Dendritic cell treated with granulocyte-macrophage colony-stimulating factor and Interleukin-4, amounts not matched to agents 40 ng/mL and 50 ng/mL, for 4 days (primary cell): ENCODE results near the gene STK4.
"Not testable (repeated sequence)": the region's sequence is repeated elsewhere in the genome, so short reads cannot be mapped to it uniquely, and the experiment has no call there.

Experiments
- H3K27ac Mint-ChIP-seq: one replicate; pipeline ENCODE4 v1.8.0; 2022; ENCODE audit warnings: mild to moderate bottlenecking, mixed read lengths
- H3K27me3 Mint-ChIP-seq: one replicate; pipeline ENCODE4 v1.8.0; 2022; ENCODE audit warnings: mild to moderate bottlenecking, mixed read lengths
- H3K36me3 Mint-ChIP-seq: one replicate; pipeline ENCODE4 v1.8.0; 2022; ENCODE audit warnings: low read depth, mixed read lengths
- H3K4me1 Mint-ChIP-seq: one replicate; pipeline ENCODE4 v1.8.0; 2022; ENCODE audit warnings: low read depth, mixed read lengths
- H3K4me3 Mint-ChIP-seq: one replicate; pipeline ENCODE4 v1.8.0; 2022; ENCODE audit warnings: mild to moderate bottlenecking, moderate library complexity, mixed read lengths
- H3K9me3 Mint-ChIP-seq: one replicate; pipeline ENCODE4 v1.8.0; 2022; ENCODE audit warnings: mixed read lengths
- intact Hi-C: fragments of 100-400 bp; cut with micrococcal nuclease; formaldehyde crosslinking; loops from one replicate; pipeline ENCODE4 v1.15.0; 2022

The STK4 gene

DNA sequence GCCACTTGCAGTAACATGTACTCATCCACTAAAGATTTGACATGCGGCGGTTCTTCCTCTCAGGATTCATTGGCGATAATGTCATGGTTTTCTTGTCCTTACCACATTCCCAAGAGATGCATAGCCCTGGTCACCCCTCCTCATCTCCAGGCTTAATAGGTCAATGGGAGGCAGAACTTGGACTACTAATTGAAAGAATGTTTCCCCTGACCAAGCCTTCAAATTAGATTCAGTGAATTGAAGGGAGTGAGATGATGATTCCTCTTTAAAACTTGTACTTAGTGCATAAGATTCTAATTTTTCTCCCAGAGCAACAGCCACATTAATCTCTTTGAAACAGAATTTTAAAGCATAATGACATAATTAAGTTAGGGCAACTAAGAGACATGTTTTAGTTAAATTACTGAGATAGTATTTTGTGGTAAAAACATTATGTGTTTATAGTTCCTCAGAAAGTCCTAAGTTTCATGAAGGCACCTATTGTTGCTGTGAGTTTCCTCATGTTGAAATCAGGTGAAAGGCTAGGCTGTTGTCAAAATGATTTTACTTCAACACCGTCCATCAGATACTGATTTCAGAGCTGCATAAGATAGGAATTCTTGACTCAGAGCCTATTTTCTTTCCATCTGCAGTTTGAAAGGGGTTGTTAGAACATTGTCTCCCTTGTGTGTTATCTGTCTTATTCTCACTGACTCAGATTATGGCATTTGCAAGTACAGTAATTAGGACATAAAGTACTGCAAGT is 48.5 kb downstream of the STK4 start:
- intact Hi-C loops, result no loop called here
- Mint-ChIP-seq H3K27ac (no peak overlapping the region), H3K36me3 (peaks cover 70% of the 10 kb centered on the region), H3K4me1 (peaks cover 17% of the 10 kb centered on the region), H3K9me3 (no peaks in the 10 kb centered on the region), H3K4me3 (no peak overlapping the region), H3K27me3 (no peaks in the 10 kb centered on the region)

DNA sequence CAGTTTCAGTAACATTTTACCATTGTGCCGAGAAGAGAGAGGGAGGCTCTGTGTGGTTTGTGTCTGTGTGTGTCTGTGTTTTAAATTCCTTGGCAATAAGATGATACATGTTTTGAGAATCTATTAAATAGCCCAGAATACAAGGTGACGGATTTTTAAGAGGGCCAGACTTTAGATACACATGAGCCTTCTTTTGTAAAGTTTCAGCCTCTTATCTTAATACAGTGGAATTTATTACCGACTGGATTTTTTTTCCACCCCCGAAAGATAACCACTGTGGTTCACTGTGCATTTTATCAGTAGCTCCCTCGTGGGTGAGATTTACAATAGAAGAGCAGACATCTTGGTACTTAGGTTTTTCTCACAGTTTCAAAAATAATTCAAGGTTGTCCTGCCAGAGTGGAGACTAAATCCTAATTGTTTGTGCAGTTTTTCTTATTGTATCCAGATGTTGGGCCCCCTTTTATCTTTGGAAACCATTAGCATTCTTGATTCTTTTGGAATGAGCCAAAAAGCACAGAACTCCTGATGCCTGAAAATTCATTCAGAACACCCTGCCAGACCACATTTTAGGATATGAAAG is 49.9 kb downstream of the STK4 start:
- Mint-ChIP-seq H3K4me3 (no peak overlapping the region), H3K27ac (no peak overlapping the region)

DNA sequence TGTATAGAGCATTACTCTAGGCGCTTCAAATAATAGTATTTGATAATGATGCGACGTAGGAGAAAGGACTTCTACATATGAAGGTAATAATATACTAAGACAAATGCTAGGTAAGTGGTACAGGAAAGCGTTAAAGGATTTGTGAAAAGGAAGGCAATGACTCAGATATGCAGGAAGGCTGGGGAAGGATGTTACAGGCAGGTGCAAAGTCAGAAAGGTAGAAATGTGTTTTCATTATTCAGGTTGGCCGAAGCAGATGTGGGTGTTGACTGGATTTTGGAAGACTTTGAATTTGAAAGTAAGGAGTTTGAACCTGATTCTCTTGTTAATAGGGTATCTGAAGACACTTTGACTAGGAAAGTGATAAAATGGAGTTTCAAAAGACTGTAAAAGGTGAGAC is 51.0 kb downstream of the STK4 start:
- intact Hi-C loops, result no loop called here
- Mint-ChIP-seq H3K27ac (no peak overlapping the region), H3K36me3 (peaks cover 74% of the 10 kb centered on the region), H3K27me3 (no peaks in the 10 kb centered on the region), H3K4me3 (no peak overlapping the region), H3K4me1 (peaks cover 5% of the 10 kb centered on the region), H3K9me3 (no peaks in the 10 kb centered on the region)

More for the DNA sequence above, 49.9 kb downstream of the STK4 start:
- intact Hi-C loops, result no loop called here
- peaks cover 10% of the 10 kb centered on the region for H3K4me1 Mint-ChIP-seq
- peaks cover 72% of the 10 kb centered on the region for H3K36me3 Mint-ChIP-seq
- H3K27me3 Mint-ChIP-seq, result no peaks in the 10 kb centered on the region
- H3K9me3 Mint-ChIP-seq, result no peaks in the 10 kb centered on the region

DNA sequence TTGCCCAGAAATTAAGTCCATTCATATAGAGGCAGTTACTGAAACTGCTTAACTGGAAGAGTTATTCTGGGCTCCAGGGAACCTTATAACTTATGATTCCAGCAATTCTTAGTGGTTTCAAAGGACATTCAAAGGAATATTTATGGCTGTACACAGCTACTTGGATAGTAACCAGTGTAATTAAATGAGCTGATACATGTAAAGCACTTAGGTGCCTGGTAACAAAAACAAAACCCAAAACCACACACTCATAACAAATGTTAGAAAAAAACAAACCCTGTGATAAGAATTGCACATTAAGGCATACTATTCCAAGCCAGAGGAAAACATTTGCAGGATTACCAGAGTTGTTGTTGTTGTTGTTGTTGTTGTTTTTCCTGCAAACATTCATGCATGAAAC is 51.5 kb downstream of the STK4 start:
- no peak overlapping the region for H3K4me3 Mint-ChIP-seq
- H3K9me3 Mint-ChIP-seq, result no peaks in the 10 kb centered on the region
- H3K36me3 Mint-ChIP-seq, result peaks cover 80% of the 10 kb centered on the region
- no peak overlapping the region for H3K27ac Mint-ChIP-seq
- peaks cover 5% of the 10 kb centered on the region for H3K4me1 Mint-ChIP-seq
- H3K27me3 Mint-ChIP-seq, result no peaks in the 10 kb centered on the region
- intact Hi-C loops, result no loop called here

DNA sequence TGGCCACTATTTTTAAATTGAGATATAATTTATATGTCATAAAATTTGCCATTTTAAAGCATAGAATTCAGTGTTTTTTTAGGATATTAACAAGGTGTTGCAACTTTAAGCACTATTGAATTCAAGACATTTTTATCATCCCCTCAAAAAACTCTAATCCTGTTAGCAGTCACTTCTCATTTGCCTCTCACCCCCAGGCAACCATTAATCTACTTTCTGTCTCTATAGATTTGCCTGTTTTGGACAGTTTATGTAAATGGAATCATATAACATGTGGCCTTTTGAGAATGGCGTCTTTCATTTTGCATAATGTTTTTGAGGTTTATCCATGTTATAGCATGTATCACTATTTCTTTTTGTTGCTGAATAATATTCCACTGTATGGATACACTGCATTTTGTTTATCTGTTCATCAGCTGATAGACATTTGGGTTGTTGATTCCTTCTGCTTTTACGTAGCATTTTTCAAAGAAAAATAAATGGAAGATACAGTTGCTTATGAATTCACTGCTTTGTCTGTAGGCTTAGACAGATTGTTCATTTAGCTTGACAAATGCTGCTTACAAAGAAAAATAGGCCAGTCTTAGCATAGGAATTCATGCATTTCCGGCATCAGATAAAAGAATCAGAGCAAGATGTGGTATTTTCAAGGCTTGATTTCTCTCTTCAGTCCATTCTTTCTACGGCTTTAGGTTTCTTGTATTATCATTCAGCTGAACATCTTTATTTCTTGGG is 52.9 kb downstream of the STK4 start:
- intact Hi-C loops, result no loop called here
- no peaks in the 10 kb centered on the region for H3K9me3 Mint-ChIP-seq
- H3K4me3 Mint-ChIP-seq, result no peak overlapping the region
- H3K36me3 Mint-ChIP-seq, result peaks cover 83% of the 10 kb centered on the region
- H3K27me3 Mint-ChIP-seq, result no peaks in the 10 kb centered on the region
- H3K4me1 Mint-ChIP-seq, result peaks cover 5% of the 10 kb centered on the region
- H3K27ac Mint-ChIP-seq, result no peak overlapping the region

DNA sequence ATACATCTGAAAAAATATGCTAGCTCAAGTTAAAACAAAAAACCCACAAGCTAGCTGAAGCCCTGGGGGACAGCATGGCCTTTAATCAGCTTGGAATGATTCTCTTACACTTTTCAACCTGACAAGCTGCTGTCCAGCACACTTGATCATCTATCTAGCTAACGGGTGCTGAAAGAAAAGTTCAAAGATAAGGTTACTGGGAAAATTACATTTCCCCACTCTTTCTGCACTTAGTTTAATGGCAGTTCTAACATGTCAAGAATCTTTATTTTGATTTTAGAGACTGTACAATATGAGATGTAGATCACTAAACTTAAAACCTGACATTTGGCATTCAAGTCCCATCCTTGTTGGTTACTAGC is 53.4 kb downstream of the STK4 start:
- H3K9me3 Mint-ChIP-seq, result no peaks in the 10 kb centered on the region
- peaks cover 5% of the 10 kb centered on the region for H3K4me1 Mint-ChIP-seq
- intact Hi-C loops, result no loop called here
- no peaks in the 10 kb centered on the region for H3K27me3 Mint-ChIP-seq
- H3K4me3 Mint-ChIP-seq, result no peak overlapping the region
- no peak overlapping the region for H3K27ac Mint-ChIP-seq
- peaks cover 89% of the 10 kb centered on the region for H3K36me3 Mint-ChIP-seq

DNA sequence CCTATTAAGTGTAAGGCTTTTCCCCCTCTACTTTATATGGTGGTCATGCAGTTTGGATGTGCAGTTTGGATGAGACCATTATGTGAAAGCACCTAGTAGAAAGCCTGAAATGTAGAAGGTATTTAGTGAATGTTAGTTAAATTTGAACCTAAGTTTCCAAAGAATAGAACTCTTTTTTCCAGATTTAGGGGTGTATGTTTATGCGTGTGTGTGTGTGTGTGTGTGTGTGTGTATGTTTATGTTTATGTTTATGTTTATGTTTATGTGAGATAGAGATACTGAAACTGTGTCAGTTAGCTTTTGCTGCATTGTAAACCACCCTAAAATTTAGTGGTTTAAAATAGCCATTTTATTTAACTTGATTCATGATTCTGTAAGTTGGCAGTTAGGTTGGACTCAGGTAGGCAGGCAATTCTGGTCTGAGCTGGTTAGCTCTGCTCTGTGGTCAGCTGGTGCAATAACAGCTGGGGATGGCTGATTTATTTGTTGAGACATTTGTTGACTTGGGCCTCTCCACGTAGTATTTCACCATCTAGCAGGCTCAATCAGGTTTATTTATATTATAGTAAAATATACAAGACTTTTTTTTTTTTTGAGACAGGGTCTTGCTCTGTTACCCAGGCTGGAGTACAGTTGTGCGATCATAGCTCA is 54.0 kb downstream of the STK4 start:
- Mint-ChIP-seq H3K36me3 (peaks cover 90% of the 10 kb centered on the region), H3K9me3 (no peaks in the 10 kb centered on the region), H3K27ac (no peak overlapping the region), H3K4me3 (no peak overlapping the region), H3K27me3 (no peaks in the 10 kb centered on the region), H3K4me1 (peaks cover 5% of the 10 kb centered on the region)
- intact Hi-C loops, result no loop called here

DNA sequence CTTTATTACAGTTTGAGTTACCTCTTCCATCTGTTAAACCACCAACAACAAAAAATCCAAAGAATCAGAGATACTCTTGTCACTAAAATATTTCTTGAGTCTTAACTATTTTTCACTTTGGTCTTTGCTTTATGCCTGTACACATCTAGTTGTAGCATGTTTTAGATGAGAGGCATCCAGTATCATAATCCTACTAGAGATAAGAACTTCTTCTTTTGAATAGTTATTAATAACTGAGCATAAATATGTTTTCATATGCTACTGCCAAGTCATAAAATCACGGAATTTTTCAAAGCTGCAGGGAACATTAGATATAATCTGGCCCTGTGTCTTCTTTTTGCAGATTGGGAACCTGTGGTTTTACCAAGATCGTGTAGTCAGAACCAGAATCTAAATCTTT is 55.3 kb downstream of the STK4 start:
- Mint-ChIP-seq H3K27ac (no peak overlapping the region), H3K4me3 (no peak overlapping the region), H3K27me3 (no peaks in the 10 kb centered on the region), H3K36me3 (peaks cover 90% of the 10 kb centered on the region), H3K9me3 (no peaks in the 10 kb centered on the region), H3K4me1 (no peaks in the 10 kb centered on the region)
- intact Hi-C loops, result no loop called here

DNA sequence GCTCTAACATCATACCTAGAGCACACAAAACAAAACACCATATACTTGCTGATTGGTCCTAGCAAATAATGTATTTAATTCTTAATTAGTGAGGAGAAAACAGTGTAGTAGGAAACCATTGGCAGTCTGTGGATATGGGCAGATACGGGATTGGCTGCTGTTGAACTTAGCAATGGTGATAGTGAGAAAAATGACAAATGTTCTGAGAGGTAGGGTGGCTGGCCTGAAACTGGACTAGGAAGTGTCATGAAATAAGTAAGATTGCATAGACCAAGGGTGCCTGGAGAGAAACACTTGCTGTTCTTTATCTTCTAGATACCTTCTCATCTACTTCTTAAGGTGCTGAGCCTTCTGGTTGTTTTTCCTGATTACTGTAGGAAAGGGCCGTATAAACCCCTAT is 56.8 kb downstream of the STK4 start:
- H3K4me1 Mint-ChIP-seq, H3K4me3 Mint-ChIP-seq, H3K9me3 Mint-ChIP-seq, intact Hi-C loops, H3K27me3 Mint-ChIP-seq, H3K27ac Mint-ChIP-seq: not testable (repeated sequence)
- peaks cover 90% of the 10 kb centered on the region for H3K36me3 Mint-ChIP-seq

DNA sequence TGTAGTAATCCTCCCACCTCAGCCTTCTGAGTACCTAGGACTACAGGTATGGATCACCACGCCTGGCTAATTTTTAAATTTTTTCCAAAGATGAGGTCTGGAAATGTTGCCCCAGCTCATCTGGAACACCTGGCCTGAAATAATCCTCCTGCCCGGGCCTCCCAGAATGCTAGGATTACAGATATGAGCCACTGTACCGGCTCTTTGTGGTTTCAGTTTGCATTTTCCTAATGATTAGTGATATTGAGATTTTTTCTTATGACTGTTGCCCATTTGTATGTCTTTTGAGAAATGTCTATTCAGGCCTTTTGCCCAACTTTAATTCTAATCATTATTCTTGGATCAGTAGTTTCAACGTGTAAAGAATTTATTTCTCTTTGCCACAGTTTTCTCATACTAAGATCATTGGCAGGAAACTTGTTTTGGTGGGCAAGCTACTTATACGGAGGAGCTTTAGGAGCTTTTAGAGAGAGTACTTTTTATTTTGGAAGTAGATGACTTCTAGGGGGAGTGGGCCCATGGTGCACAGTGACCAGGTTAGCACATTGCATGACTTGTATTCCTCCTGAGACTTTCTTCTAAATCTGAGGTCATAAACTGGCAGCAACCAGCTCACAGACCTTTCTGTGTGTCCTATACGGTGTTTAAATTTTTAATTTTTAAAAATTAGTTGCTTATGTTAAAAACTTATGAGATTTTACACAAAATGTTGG is 62.3 kb downstream of the STK4 start:
- intact Hi-C loops, result no loop called here
- Mint-ChIP-seq H3K36me3 (peaks cover 82% of the 10 kb centered on the region), H3K9me3 (no peaks in the 10 kb centered on the region), H3K4me1 (peaks cover 5% of the 10 kb centered on the region), H3K27ac (no peak overlapping the region), H3K4me3 (no peak overlapping the region), H3K27me3 (no peaks in the 10 kb centered on the region)

DNA sequence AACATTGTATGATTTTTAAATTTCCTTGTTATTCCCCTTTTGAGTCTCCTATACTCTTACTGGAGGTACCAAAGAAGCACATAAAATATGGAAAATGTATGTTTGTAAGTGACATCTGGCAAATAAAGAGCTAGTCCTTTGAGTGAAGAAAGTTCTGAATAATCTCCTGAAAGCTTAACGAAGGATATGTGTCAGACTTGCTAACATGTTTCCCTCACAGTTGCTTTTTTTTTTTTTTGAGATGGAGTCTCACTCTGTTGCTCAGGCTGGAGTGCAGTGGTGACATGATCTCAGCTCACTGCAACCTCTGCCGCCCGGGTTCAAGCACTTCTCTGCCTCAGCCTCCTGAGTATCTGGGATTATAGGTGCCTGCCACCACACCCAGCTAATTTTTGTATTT is 63.6 kb downstream of the STK4 start:
- H3K36me3 Mint-ChIP-seq, result peaks cover 82% of the 10 kb centered on the region
- no peaks in the 10 kb centered on the region for H3K27me3 Mint-ChIP-seq
- H3K9me3 Mint-ChIP-seq, result no peaks in the 10 kb centered on the region
- H3K4me3 Mint-ChIP-seq, result no peak overlapping the region
- no peak overlapping the region for H3K27ac Mint-ChIP-seq
- intact Hi-C loops, result no loop called here
- H3K4me1 Mint-ChIP-seq, result peaks cover 15% of the 10 kb centered on the region

DNA sequence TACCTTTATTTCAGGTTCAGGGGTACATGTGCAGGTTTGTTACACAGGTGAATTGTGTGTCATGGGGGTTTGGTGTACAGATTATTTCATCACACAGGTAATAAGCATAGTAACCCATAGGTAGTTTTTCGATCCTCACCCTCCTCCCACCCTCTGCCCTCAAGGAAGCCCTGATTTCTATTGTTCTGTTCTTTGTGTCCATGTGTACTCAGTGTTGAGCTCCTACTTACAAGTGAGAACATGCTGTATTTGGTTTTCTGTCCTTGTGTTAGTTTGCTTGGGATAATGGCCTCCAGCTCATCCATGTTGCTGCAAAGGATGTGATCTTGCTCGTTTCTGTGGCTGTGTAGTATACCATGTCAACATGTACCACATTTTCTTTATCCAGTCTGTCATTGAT is 66.0 kb downstream of the STK4 start:
- Mint-ChIP-seq H3K4me1 (peaks cover 20% of the 10 kb centered on the region), H3K36me3 (peaks cover 66% of the 10 kb centered on the region), H3K27ac (no peak overlapping the region), H3K27me3 (no peaks in the 10 kb centered on the region), H3K9me3 (no peaks in the 10 kb centered on the region), H3K4me3 (no peak overlapping the region)
- intact Hi-C loops, result no loop called here

DNA sequence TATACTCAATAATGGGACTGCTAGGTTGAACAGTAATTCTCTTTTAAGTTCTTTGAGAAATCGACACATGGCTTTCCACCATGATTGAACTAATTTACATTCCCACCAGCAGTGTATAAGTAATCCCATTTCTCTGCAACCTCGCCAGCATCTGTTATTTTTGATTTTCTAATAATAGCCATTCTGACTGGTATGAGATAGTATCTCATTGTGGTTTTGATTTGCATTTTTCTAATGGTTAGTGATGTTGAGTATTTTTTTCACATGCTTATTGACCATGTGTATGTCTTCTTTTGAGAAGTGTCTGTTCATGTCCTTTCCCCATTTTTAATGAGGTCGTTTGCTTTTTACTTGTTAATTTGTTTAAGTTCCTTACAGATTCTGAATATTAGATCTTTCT is 66.5 kb downstream of the STK4 start:
- intact Hi-C loops, result no loop called here
- Mint-ChIP-seq H3K9me3 (no peaks in the 10 kb centered on the region), H3K27me3 (no peaks in the 10 kb centered on the region), H3K4me1 (peaks cover 21% of the 10 kb centered on the region), H3K4me3 (no peak overlapping the region), H3K36me3 (peaks cover 61% of the 10 kb centered on the region), H3K27ac (no peak overlapping the region)

DNA sequence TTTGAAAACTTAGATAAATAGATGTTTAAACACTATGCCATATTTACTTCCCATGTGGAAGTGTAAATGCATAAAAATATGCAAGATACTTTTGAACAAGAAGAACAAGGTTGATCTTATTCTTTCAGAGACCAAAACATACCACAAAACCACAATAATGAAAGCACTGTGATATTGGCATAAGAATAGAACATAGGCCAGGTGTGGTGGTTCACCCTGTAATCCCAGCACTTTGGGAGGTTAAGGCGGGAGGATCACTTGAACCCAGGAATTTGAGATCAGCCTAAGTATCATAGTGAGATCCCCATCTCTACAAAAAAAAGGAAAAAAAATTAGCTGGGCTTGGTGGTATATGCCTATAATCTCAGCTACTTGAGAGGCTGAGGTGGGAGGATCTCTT is 68.1 kb downstream of the STK4 start:
- Mint-ChIP-seq H3K27me3 (no peaks in the 10 kb centered on the region), H3K36me3 (peaks cover 46% of the 10 kb centered on the region), H3K9me3 (no peaks in the 10 kb centered on the region), H3K4me1 (peaks cover 29% of the 10 kb centered on the region), H3K4me3 (no peak overlapping the region), H3K27ac (no peak overlapping the region)
- intact Hi-C loops, result no loop called here
